Measurements from ENCODE around the gene SAP30L. TPM values are rescaled to one million over a fixed set of nuclear protein-coding genes. Genes with fewer than 3 reads are reported as not detected.

Gene SAP30L
- total RNA-seq, 5 donors from 2014 or later (not counting 1 experiment from before 2014, with no cell fraction given), result 32.5 to 48.4 (median 38.1) TPM

Other genes with a start within 250 kb of the SAP30L start
- gene HAND1, start 32.2 kb downstream of the SAP30L start, total RNA-seq, result not detected